Measurements from ENCODE around the gene PRRG2. TPM values are rescaled to one million over a fixed set of nuclear protein-coding genes. Genes with fewer than 3 reads are reported as not detected.

PRRG2 gene
- total RNA-seq, 1 donor from 2014 or later = 0.70 TPM

DNA sequence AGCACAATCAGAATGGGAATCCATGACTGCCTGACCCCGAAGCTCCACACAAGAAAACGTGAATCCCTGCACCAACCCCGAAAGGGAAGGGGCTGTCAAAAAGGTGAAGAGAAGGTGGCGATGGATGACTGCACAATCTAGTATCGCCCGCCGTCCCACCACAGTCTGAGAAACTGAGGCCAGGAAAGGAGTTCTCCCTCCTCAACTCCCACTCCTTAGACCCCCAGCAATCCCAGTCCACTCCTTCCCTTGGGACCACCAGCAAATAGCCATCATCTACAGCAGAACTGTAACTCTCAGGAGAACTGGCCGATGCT lies 1.2 kb upstream of the PRRG2 start:
- intact Hi-C loops (cut with DNase I) = no loop called here
- ATAC-seq (ENCODE audit: poor library complexity) = no peak
- no peak for DNase-seq

DNA sequence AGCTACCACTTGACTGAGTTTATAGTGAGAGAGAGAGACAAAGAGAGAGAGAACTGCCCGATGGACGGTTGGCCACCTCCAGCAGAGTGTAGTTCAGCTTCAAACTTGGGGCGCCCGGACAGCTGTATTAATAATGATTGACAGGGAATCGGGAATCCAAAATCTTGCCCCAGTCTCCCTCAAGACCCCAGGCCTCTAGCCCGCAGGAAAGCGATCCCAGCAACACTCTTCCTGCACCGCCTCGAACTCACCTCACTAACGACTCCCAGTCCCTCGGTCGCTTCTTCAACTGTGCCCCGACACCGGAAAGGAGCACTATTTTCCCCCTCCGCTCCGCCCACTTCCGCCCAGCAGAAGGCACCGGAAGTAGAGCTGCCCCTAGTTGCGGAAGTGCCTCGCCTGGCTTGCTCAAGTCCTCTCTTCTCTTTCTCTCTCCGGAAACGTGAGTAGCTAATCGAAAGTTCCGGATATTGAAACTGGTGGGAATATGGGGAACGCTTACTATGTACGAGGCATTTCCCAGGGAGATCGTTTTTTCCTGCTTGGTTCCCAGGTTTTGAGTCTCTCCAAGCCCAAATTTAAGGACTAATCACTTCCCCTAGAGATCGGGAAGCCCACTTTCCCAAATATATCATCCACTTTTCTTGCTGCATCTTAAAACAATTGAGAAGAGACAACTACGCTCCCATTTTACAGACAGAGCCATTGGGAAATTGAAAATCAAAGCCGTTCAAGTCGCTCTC lies 681 bp upstream of the PRRG2 start, which contains the start of gene NOSIP:
Gene NOSIP (minus strand): TSS at position 293 of the 743 bp plus-strand sequence. CDS start 19,865 bp downstream, outside the sequence.
- peak; percentile 96 for DNase-seq
- intact Hi-C loops (cut with DNase I) = no loop called here

DNA sequence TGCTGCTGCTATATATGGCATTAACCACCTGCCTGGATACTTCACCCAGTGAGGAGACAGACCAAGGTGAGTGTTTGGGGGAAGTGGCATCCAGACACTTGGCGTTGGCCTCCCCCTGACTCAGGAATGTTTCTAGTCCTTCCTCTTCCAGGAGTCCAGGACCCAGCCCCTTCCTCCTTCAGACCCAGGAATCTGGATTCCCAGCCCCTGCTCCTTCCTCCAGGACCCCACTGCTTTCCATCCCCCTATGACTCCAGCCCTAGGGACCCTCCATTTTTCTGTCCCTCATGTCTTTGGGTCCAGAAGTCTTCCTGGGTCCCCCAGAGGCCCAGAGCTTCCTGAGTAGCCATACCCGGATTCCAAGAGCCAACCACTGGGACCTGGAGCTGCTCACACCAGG lies 2.1 kb downstream of the PRRG2 start:
- intact Hi-C loops (cut with DNase I) = no loop called here
- ATAC-seq (ENCODE audit: poor library complexity) (no peak), DNase-seq (no peak)

More for the DNA sequence above, 681 bp upstream of the PRRG2 start, which contains the start of gene NOSIP:
- peak; percentile 98 for ATAC-seq (ENCODE audit: poor library complexity)

DNA sequence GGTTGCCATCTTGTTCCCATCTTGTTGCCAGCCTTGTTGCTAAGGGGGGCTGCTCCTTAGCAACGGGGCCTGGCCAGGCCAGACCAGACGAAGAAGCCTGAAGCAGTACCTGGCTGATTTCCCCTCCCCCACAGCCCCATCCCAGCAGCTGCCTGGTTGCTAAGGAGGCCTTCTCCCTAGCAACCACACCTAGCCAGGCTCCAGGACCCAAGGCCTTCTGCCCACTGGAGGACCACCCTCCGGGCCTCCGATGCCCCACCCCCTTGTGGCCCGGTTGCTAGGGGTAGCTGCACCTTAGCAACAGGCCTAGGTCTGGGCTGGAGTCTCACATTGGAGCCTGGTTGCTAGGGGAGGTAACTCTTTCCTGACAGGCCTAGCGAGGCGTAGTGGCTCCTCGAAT lies 3.9 kb downstream of the PRRG2 start:
- DNase-seq = no peak
- ATAC-seq (ENCODE audit: poor library complexity) = no peak
- intact Hi-C loops (cut with DNase I) = no loop called here

DNA sequence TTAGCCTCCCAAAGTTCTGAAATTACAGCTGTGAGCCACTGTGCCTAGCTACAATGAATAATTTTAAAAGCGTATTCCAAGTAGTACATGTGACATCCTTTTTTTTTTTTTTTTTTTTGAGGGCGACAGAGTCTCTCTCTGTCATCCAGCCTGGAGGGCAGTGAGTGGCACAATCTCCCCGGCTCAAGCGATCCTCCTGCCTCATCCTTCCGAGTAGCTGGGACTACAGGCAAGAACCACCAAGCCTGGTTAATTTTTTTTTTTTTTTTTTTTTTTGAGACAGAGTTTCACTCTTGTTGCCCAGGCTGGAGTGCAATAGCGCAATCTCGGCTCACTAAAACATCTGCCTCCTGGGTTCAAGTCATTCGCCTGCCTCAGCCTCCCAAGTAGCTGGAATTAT lies 6.1 kb downstream of the PRRG2 start:
- no peak for ATAC-seq (ENCODE audit: poor library complexity)

DNA sequence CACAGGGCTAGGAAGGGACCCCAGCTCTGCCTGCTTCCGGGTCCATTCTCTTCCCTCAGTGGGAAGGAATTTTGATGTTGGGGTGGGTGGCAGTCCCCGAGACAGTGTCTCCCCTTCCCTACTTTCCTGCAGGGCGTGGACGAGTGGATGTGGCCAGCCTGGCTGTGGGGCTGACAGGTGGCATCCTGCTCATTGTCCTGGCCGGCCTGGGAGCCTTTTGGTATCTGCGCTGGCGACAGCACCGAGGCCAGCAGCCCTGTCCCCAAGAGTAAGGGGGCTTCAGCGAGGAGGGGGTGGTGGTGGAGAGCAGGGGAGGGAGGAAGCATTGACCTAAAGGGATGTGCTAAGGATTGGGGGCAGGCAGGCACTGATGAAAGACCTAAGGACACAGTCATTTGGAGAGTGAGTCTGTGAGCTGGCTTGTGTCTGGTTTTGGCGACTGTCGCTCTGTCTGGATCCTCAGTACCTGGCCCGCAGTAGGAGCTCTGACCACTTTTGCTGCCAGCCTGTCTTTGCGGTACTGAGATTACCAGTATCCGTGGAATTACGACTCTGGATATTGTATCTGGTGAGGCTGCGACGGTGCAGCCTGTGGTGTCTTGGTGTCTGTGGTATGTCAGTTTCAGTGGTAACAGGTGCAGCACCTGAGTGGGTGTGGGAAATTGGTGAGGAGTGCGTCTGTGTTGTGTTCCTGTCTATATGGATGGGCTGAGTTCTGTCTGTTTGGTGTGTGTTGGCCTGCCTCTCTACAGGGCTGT lies 7.4 kb downstream of the PRRG2 start:
- intact Hi-C loops (cut with DNase I) = no loop called here
- no peak for ATAC-seq (ENCODE audit: poor library complexity)
- DNase-seq = no peak

More for the DNA sequence above, 6.1 kb downstream of the PRRG2 start:
- peak; percentile 8 for DNase-seq
- intact Hi-C loops (cut with DNase I) = no loop called here

DNA sequence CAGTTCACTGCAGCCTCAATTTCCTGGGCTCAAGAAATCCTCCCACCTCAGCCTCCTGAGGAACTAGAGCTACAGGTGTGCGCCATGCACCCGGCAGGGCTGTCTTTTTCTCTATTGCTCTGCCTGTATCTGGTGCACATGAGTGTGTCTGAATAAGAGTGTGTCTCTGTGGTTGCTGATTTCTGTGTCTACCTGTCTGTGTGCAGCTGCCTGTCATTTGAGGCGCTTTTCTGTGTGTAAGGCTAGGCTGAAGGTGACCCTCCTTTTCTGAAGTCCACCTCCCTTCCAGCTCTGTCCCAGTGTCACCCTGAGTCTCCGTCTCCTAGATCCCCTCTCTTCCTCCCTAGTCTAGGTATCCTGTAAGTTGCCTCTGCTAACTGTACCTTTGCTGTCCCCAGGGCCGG lies 8.4 kb downstream of the PRRG2 start:
- intact Hi-C loops (cut with DNase I) = no loop called here
- ATAC-seq (ENCODE audit: poor library complexity) = no peak
- no peak for DNase-seq

DNA sequence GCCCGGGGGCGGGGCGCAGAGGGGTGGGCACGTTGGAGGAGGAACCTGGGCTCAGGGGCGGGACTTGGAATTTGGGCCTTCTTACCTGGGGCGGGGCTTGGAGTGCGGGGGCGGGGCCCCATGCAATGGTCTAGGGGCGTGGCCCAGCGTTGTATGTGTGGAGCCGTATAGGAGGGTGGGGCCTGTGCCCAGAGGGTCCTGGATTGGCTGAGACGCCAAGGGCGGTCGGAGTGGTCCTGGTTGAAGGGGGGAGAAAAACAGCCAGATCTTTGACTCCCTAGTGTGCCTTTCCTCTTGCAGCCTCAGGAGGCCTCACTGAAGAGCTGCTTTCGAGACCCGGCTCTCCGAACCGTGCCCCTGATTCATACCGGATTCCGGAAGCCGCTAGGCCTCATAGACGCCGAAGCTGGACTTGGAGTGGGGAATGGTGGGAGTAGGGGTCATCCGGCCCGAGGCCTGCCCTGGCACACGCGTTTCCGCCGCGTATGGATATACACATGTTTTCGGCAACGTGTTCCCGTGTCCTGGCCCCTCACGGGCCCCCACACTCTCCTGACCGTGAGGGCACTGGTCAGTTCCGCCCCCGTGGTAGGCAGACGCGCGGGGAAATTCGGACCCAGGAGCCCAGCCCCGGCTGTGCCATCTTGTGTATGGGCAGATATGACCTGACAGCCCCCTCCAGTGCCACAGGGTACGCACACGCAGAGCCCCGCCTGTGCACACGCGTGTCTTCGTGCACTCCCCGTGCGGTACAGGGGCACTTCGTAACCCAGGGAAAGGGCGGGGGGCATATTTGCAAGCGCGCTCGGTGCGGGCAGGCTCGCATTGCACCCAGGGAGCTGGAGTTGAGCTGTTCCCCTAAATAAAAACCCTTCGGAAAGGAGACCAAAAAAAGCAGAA lies 9.2 kb downstream of the PRRG2 start:
- ATAC-seq (ENCODE audit: poor library complexity) = peak; percentile 86
- intact Hi-C loops (cut with DNase I) = no loop called here
- DNase-seq = peak; percentile 97

DNA sequence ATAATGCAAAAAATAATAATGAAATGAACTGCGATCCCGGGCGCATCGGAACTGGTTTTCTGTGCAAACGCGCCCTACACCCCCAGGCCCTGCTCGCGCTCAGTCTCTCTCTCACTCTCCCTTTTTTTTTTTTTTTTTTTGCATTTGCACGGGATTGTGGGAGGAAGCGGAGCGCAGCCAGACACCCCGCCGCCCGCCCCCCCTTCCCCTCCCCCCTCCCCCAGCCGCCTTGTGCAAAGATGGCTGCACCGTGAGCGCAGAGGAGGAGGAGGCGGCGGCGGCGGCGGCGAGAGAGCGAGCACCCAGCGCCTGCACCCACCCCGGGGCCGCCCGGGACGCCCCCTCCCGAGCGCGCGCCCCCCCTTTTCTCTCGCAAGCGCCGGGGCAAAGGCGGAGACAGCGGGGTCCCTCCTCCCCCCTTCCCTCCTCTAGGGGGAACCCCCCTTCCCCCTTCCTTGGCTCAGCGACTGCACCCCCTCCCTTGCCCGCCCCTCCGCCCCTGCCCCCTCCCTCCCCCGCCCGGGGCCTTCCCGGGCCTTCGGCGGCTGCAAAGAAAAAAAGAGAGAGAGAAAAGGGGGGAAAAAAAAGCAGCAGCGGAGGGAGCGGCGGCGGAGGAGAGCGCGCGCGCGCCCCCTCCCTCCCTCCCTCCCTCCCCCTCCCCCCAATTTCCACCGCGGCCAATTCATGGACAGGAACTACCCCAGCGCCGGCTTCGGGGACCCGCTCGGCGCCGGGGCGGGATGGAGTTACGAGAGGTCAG lies 10.0 kb downstream of the PRRG2 start, which contains the start of gene PRR12:
Gene PRR12 (plus strand): TSS at position 212 of the 760 bp plus-strand sequence. CDS start 473 bp downstream, at position 685.
- ATAC-seq (ENCODE audit: poor library complexity) (peak; percentile 73), DNase-seq (peak; percentile 72)
- intact Hi-C loops (cut with DNase I) = no loop called here

DNA sequence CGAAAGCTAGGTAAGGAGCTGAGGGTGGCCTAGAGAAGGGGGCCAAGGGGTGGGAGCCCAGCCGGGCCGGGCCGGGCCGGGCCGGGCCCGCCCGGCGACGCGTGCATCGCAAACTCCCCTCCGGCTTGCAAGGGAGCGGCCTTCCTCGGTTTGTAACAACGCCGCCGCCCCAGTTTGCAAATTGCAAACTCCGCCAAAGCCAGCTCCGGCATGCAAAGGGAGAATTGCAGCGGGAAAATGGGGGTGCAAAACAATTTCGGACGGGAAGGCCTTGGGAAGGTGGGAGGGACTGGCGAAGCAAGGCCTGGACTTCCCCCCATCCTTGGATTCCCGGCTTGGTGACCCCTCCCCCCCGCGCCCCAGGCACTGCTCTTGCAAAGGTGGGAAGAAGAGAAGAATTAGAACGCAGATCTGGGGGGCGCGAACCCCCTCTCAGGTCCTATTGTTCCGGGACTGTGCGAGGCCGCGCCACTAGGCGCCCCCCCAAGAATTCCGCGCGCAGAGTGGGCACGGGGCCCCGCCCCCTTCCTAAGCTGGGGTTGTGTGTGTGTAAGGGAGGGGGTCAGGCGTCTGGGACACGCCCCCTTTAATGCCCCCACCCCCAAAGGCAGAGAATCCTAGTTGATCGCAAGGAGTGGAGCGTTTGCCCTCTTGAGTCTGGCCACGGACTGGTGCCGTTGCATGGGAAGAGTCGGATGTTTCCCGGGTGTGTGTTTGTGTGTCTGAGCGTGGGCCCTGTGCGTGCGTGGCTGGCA lies 10.8 kb downstream of the PRRG2 start:
- peak; percentile 66 for DNase-seq
- intact Hi-C loops (cut with DNase I) = loop anchor here (2.0 kb wide), 1 partner anchor 47 kb away; no protein-coding TSS in a partner anchor
- no peak for ATAC-seq (ENCODE audit: poor library complexity)

DNA sequence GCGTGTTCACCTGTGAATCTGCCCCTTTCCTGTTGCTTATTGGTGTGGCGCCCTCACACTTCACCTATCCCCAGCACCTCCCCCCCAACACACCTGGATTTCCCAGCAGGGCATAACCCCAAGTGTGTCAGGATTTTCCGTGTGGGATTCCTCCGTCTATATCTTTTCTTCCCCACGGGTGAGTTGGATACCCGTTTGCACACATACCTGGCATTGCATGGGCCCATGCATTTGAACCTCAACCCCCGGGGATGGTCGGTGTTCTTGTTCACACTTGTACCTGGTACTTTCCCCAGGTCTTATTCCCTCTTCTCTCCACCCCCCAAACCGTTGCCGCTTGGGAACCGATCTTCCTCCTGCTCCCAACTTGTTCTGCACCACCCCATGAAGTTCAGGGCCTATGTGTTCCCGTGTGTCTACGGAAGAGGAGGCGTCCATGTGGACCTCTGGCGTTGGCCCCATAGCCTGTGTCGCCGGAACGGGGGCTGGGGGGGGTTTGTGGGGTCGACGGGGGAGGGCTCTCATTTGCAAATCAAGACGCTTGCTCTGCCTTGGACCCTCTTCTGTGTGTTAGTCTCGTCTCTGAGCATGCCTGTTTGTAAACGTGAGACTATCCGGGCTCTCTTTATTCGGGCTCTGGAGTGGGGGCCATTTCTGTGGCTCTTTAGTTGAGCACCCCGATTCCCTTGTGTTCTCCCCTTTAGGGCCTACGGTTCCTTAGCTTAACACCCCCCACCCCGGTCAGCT lies 11.5 kb downstream of the PRRG2 start:
- DNase-seq = no peak
- intact Hi-C loops (cut with DNase I) = loop anchor here (2.0 kb wide), 1 partner anchor 46 kb away; no protein-coding TSS in a partner anchor
- ATAC-seq (ENCODE audit: poor library complexity) = no peak

DNA sequence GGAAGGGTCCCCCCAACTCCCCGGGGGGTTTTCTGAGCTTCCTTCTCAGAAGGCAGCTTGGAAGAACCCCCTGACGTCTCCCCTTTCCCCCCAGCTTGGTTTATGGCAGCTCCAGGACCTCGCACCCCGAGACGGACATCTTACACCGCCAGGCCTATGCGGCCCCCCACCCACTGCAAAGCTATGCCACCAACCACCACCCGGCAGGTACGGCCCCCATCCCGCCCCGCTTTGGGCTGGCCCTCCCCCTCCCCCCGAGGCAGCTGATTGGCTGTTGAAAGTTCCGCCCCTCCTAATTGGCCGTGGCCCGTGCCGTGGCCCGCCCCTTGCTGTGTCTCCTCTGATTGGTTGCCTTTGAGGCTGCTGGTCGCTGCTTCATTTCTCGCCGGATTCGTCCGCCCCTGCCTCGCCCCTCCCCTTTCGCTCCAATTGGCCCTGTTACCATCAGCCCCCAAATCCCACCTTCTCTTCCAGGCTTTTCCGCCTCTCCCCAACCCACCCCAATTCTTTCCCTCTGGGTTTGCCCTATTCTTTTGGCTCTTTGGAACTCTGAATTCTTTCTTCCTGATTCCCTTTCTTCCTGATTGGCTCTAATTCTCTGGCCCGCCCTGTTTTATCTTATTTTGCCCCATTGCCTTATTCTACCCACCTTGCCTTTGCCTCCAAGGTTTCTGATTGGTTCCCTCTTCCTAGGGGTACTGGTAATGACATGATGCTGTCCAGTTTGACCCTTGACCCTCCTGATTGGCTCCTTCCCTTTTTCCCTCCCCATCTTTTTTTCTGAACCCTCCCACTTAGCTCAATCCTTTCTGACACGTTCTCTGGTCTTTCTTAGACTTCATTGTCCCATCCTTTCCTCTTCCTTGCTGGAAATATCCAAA lies 12.4 kb downstream of the PRRG2 start:
- DNase-seq (peak; percentile 95), ATAC-seq (ENCODE audit: poor library complexity) (peak; percentile 64)
- intact Hi-C loops (cut with DNase I) = loop anchor here (2.0 kb wide), 1 partner anchor 45 kb away; no protein-coding TSS in a partner anchor

DNA sequence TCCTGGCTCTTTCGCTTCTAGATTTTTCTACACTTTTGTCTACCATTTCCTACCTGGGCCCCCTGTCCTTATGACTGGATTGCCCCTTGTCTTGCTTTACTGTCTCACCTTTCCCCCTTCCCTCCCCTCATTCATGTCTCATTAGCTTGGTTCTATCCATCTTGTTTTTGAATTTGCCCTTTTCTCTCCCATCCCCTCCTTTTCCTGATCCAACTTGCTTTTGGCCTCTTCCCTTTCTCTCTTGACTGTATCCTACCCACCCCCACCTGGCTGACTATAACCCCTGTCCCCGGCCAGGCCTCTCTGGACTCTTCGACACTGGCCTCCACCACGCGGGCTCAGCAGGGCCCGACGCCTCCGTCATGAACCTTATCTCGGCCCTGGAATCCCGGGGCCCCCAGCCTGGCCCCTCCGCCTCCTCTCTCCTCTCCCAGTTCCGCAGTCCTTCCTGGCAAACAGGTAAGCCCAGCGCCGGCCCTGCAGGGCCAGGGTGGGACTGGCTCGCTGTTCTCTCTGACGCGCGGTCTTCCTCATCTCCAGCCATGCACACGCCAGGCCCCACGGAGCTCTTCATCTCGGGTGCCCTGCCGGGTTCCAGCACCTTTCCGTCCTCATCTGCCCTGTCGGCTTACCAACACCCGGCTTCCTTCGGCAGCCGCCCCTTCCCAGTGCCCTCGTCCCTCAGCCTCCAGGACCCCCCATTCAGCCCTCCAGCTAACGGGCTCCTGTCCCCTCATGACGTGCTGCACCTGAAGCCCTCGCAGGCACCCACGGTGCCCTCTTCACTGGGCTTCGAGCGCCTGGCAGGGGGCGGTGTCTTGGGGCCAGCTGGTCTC lies 13.3 kb downstream of the PRRG2 start:
- DNase-seq (no peak), ATAC-seq (ENCODE audit: poor library complexity) (no peak)
- intact Hi-C loops (cut with DNase I) = no loop called here

DNA sequence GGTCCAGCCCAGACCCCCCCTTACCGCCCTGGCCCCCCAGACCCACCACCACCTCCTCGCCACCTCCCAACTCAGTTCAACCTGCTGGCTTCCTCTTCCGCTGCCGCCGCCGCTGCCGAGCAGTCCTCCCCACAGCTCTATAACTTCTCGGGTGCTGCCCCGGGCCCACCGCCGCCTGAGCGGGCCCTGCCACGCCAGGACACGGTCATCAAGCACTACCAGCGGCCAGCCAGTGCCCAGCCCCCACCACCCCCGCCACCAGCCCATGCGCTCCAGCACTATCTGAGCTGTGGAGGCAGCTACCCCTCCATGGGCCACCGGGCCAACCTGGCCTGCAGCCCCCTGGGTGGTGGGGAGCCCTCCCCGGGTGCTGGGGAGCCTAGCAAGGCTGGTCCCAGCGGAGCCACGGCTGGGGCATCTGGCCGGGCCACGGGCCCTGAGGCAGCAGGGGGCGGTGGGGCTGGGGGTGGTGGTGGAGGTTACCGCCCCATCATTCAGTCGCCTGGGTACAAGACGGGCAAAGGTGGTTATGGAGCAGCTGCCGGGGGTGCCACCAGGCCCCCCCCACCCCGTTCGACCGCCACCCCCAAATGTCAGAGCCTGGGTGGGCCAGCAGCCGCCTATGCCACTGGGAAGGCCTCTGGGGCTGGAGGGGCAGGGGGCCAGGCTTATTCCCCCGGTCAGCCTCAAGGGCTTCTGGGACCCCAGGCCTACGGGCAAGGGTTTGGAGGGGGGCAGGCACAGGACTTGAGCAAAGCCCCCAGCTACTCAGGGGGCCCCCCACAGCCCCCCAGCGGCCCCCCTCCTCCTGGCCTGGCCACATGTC lies 14.1 kb downstream of the PRRG2 start:
- DNase-seq (no peak), ATAC-seq (ENCODE audit: poor library complexity) (no peak)
- intact Hi-C loops (cut with DNase I) = no loop called here
